NCI-H2107 (cell line): ENCODE results near the gene TEP1.
"Not testable (repeated sequence)": the region's sequence is repeated elsewhere in the genome, so short reads cannot be mapped to it uniquely, and the experiment has no call there.

ENCODE experiments used
- DNase-seq: peaks from one replicate; lab custom pipeline; 2025; lab: John Stamatoyannopoulos, UW

TEP1 gene

GRCh38 chr14:20412876-20413743 is at the start of gene TEP1:
Gene TEP1 (minus strand): TSS chr14:20413501. CDS start chr14:20408439, 5,062 bp downstream.
- peak; percentile 83 for DNase-seq

GRCh38 chr14:20461225-20462141 is 48.2 kb upstream of the TEP1 start, which contains the start of gene PIP4P1:
Gene PIP4P1 (minus strand): TSS chr14:20461434. CDS start chr14:20461325, 109 bp downstream.
- peak; percentile 100 for DNase-seq

GRCh38 chr14:20460458-20461224 is 47.3 kb upstream of the TEP1 start:
- DNase-seq = peak; percentile 66

- no peak for DNase-seq
These were observed 44.9 kb upstream of the TEP1 start for GRCh38 chr14:20458031-20458789.

GRCh38 chr14:20456971-20457370 is 43.7 kb upstream of the TEP1 start:
- no peak for DNase-seq

- DNase-seq = peak; percentile 72
These were observed 42.3 kb upstream of the TEP1 start for GRCh38 chr14:20455355-20456300.

- peak; percentile 98 for DNase-seq
These were observed 41.4 kb upstream of the TEP1 start, which contains the start of the genes APEX1 and OSGEP for GRCh38 chr14:20454516-20455354. Gene APEX1 (plus strand): TSS chr14:20455226. CDS start chr14:20455646, 420 bp downstream. Gene OSGEP (minus strand): TSS chr14:20454812. CDS start chr14:20454683, 129 bp downstream.

- DNase-seq = not testable (repeated sequence)
These were observed 39.5 kb upstream of the TEP1 start for GRCh38 chr14:20452831-20453230.

- no peak for DNase-seq
These were observed 33.6 kb upstream of the TEP1 start for GRCh38 chr14:20446889-20447288.

GRCh38 chr14:20443650-20444049 is 30.3 kb upstream of the TEP1 start:
- DNase-seq = not testable (repeated sequence)

GRCh38 chr14:20441461-20441860 is 28.2 kb upstream of the TEP1 start:
- DNase-seq = no peak

- DNase-seq = no peak
These were observed 27.6 kb upstream of the TEP1 start for GRCh38 chr14:20440882-20441281.

- no peak for DNase-seq
These were observed 27.2 kb upstream of the TEP1 start for GRCh38 chr14:20440465-20440864.

- no peak for DNase-seq
These were observed 25.4 kb upstream of the TEP1 start for GRCh38 chr14:20438664-20439063.

GRCh38 chr14:20436363-20436755 is 23.1 kb upstream of the TEP1 start:
- no peak for DNase-seq

GRCh38 chr14:20435582-20436362 is 22.5 kb upstream of the TEP1 start, which contains the start of gene KLHL33:
Gene KLHL33 (minus strand): TSS chr14:20436166. CDS start chr14:20435811, 355 bp downstream.
- peak; percentile 92 for DNase-seq

GRCh38 chr14:20434701-20435581 is 21.6 kb upstream of the TEP1 start:
- DNase-seq = peak; percentile 77
